HFF-Myc (cell line): ENCODE measurements around the gene SLC39A9.

ENCODE experiments used
- DNase-seq: peaks from one replicate; pipeline ENCODE4 v3.0.0-alpha.2; 2011; ENCODE audit warnings: low read depth; ENCODE audit errors: extremely low read depth
- H3K4me3 ChIP-seq: replicated peaks from 2 replicates; pipeline ENCODE4 v1.5.1; 2011; ENCODE audit warnings: low read depth, mild to moderate bottlenecking, control low read depth, low read length
- CTCF ChIP-seq: IDR thresholded peaks from 2 replicates; pipeline ENCODE4 v1.5.1; 2012; ENCODE audit warnings: mild to moderate bottlenecking, low read depth, low read length, control low read depth; ENCODE audit errors: missing control alignments

SLC39A9 gene

GRCh38 chr14:69368381-69368780, 30.1 kb upstream of the SLC39A9 start:
- no peak for DNase-seq
- no peak overlapping the region for H3K4me3 ChIP-seq
- no peak for TF ChIP-seq CTCF

- no peak overlapping the region for H3K4me3 ChIP-seq
- TF ChIP-seq CTCF: no peak
- DNase-seq: no peak
These were observed 28.4 kb upstream of the SLC39A9 start for GRCh38 chr14:69370061-69370460.

- no peak for TF ChIP-seq CTCF
- no peak overlapping the region for H3K4me3 ChIP-seq
- DNase-seq: no peak
These were observed 26.3 kb upstream of the SLC39A9 start for GRCh38 chr14:69372146-69372545.

GRCh38 chr14:69373104-69373503, 25.4 kb upstream of the SLC39A9 start:
- H3K4me3 ChIP-seq: no peak overlapping the region
- no peak for DNase-seq
- no peak for TF ChIP-seq CTCF

DNA sequence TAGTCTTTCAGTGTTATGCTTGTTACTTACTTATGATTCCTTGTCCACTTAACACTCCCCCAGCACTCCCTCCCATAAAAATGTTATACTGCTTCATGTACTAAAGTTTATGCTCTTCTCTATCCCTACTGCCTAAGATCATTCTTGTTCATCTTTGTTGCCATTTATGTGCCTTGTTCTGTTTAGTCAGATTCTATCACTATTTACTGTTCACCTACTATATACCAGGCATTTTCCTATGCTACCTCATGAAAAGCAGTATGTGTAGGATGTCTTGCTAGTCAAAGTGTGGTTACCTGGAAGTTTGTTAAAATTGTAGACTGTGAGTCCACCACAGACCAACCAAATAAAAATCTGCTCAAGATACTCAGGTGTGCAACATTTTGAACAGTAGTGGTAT, 24.3 kb upstream of the SLC39A9 start:
- H3K4me3 ChIP-seq: no peak overlapping the region
- no peak for DNase-seq
- no peak for TF ChIP-seq CTCF

GRCh38 chr14:69375182-69375581, 23.3 kb upstream of the SLC39A9 start:
- no peak overlapping the region for H3K4me3 ChIP-seq
- no peak for TF ChIP-seq CTCF
- no peak for DNase-seq

DNA sequence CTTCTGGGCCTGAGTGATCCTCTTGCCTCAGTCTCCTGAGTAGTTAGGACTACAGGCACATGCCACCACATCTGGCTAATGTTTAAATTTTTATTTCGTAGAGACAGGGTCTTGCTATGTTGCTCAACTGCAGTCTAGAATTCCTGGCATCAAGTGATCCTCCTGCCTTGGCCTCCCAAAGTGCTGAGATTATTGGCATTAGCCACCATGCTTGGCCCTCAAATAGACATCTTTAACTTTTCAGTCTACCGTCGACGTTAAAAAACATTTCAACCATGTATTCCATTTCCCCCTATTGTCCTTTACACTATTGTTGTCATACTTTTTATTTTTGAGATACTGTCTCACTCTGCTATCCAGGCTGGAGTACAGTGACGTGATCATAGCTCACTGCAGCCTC, 22.8 kb upstream of the SLC39A9 start:
- no peak for TF ChIP-seq CTCF

More for the DNA sequence above, 22.8 kb upstream of the SLC39A9 start:
- DNase-seq: no peak
- no peak overlapping the region for H3K4me3 ChIP-seq
